Measurements from ENCODE around the gene GINS1. TPM values are rescaled to one million over a fixed set of nuclear protein-coding genes. Genes with fewer than 3 reads are reported as not detected.

Gene GINS1
- total RNA-seq, 1 experiment from 2014 or later: 74.3 TPM

GRCh38 chr20:25457886-25458680 is 50.6 kb downstream of the GINS1 start:
- H3K4me3 Mint-ChIP-seq: no peak overlapping the region
- Histone ChIP-seq H4K8ac (replicated peaks; ENCODE audit: insufficient read length, low read depth, low read length) (no peak overlapping the region), H2BK12ac (ENCODE audit: insufficient read length, low read depth, low read length) (no peak overlapping the region), H3K23me2 (ENCODE audit: insufficient read length, low read depth, low read length, poor library complexity, severe bottlenecking) (no peaks in the 10 kb centered on the region), H3K4me2 (ENCODE audit: insufficient read depth, insufficient read length, low read length) (no peak overlapping the region), H3K9ac (ENCODE audit: extremely low read depth, insufficient read length, low read length) (no peak overlapping the region), H3K4me1 (ENCODE audit: insufficient read depth, low read length) (no peaks in the 10 kb centered on the region), H4K91ac (ENCODE audit: insufficient read length, low read depth, low read length) (no peak overlapping the region), H2BK120ac (ENCODE audit: low read depth, low read length, poor library complexity, severe bottlenecking) (no peak overlapping the region), H3K14ac (ENCODE audit: insufficient read depth, low read length) (no peak overlapping the region; the same call in 1 of the 2 replicates), H3T11ph (ENCODE audit: low read length) (no peak overlapping the region), H2AFZ (ENCODE audit: low read length) (no peak overlapping the region), H2AK5ac (ENCODE audit: insufficient read length, low read length) (no peak overlapping the region), H3K79me2 (ENCODE audit: insufficient read depth, low read length) (no peaks in the 10 kb centered on the region), H3K4ac (ENCODE audit: low read depth, low read length) (no peak overlapping the region), H3K23ac (ENCODE audit: insufficient read length, low read depth, low read length) (no peak overlapping the region), H3K9me3 (ENCODE audit: control insufficient read depth, low read depth, low read length) (no peaks in the 10 kb centered on the region), H2BK20ac (ENCODE audit: low read depth, low read length, poor library complexity, severe bottlenecking) (no peak overlapping the region), H2BK5ac (ENCODE audit: insufficient read length, low read length) (no peak overlapping the region), H4K5ac (ENCODE audit: insufficient read length, low read depth, low read length) (no peak overlapping the region), H3K79me1 (ENCODE audit: insufficient read depth, low read depth, low read length, poor library complexity, severe bottlenecking) (no peaks in the 10 kb centered on the region), H3K27me3 (ENCODE audit: insufficient read depth, low read length) (no peaks in the 10 kb centered on the region), H4K20me1 (ENCODE audit: control insufficient read depth, insufficient read depth, insufficient read length) (no peaks in the 10 kb centered on the region), H2BK15ac (ENCODE audit: low read depth, low read length) (no peak overlapping the region), H3K18ac (ENCODE audit: insufficient read length, low read depth, low read length) (no peak overlapping the region), H3K27ac (ENCODE audit: insufficient read length, low read depth, low read length) (no peak overlapping the region), H3K56ac (ENCODE audit: insufficient read length, low read depth, low read length) (no peak overlapping the region)
- no peak for TF ChIP-seq CTCF (conservative IDR thresholded peaks at IDR 0.05)
- peak overlapping the region in 1 of 3 experiments; percentile 35; a peak in 4 of 7 replicates for H3K27ac Mint-ChIP-seq
- peaks cover 57 to 80% (median 79%) of the 10 kb centered on the region in 3 experiments for H3K36me3 Mint-ChIP-seq (ENCODE audit: insufficient read depth in 1 of 3, low read depth in 3 of 3)
- no peaks in the 10 kb centered on the region for H3K27me3 Mint-ChIP-seq (ENCODE audit: low read depth)
- H3K4me1 Mint-ChIP-seq: peaks cover 3 to 8% of the 10 kb centered on the region in 2 experiments; a peak in 3 of 4 replicates
- DNase-seq: no peak
- no CpG with 5 or more reads among the region's 22 CpGs for WGBS (ENCODE audit: extremely low coverage, insufficient read length, low lambda C conversion rate)
- H3K9me3 Mint-ChIP-seq: no peaks in the 10 kb centered on the region
